ENCODE measurements around the gene MYO1G.

The MYO1G gene

GRCh38 chr7:44980393-44981034, 1.7 kb upstream of the MYO1G start:
- DNase-seq (ENCODE audit: low read depth): peak; percentile 83

GRCh38 chr7:44979481-44980392, 922 bp upstream of the MYO1G start:
- no peak for DNase-seq (ENCODE audit: low read depth)

DNA sequence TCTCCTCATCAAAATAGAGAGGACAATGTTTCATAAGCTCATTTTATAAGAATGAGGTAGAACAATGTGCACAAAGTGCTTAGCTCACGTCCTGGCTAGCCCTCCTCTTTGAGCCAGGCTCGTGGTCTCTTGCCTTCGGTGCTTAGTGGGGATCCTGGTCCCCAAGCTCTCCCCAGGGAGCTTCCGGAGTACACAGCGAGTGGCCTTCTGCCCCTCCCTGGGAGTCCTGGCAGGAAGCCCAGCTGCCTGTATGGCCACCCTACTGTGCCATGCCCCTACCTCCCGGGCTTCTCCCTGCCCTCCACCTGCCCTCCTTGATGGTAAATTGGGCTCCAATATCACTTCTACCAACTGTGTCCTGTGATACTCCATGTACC, 868 bp downstream of the MYO1G start:
- no peak for DNase-seq (ENCODE audit: low read depth)

DNA sequence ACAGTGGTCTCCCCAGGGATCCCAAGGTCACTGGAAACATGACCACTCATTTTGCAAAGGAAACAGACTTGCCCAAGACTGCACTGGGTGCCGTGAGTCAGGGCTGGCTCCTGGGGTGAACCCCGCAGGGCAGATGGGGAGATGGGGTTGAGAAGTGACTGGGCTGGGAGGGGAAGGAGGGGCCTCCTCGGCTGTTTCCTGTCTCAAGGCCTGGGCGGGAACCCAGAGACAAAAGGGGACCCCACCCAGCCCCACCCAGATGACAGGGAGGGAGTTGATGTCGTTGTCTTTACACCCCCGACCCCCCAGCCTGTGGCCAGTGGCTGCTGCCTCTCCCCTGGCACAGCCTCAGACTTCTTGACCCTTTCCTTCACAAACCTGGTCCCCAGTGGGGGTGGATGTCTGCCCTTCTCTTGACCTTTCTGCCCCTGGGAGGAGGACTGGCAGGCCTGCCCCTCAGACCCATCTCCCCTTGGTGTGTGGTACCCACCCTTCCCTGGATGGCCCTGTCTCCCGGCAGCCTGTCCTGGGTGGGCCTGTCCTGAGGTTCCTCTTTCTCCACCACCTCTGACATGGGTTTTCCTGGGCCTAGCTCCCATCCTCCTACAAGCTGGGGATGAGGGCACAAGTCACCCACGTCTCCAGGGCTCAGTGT, 1.4 kb downstream of the MYO1G start:
- peak; percentile 67 for DNase-seq (ENCODE audit: low read depth)

DNA sequence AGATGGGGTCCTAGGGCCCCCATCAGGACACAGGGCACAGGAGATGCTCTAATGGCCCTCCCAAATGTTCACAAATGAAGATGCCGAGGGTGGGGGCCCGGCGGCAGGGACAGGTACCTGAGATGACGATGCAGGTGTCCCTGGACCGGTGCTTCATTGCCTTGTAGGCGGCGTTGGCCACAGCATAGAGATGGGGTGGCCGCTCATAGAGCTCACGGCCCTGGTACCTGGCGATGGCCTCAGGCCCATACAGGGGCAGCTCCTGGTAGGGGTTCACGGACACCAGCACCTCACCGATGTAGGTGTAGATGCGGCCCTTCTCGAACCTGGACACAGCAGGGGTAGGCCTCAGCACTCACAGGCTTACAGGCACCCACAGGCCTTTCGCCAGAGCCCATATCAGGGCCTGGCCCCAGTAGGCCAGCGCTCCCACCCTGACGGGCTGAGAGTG, 2.0 kb downstream of the MYO1G start:
- no peak for DNase-seq (ENCODE audit: low read depth)

- DNase-seq (ENCODE audit: low read depth): no peak
These were observed 2.6 kb downstream of the MYO1G start for GRCh38 chr7:44976040-44976745.

DNA sequence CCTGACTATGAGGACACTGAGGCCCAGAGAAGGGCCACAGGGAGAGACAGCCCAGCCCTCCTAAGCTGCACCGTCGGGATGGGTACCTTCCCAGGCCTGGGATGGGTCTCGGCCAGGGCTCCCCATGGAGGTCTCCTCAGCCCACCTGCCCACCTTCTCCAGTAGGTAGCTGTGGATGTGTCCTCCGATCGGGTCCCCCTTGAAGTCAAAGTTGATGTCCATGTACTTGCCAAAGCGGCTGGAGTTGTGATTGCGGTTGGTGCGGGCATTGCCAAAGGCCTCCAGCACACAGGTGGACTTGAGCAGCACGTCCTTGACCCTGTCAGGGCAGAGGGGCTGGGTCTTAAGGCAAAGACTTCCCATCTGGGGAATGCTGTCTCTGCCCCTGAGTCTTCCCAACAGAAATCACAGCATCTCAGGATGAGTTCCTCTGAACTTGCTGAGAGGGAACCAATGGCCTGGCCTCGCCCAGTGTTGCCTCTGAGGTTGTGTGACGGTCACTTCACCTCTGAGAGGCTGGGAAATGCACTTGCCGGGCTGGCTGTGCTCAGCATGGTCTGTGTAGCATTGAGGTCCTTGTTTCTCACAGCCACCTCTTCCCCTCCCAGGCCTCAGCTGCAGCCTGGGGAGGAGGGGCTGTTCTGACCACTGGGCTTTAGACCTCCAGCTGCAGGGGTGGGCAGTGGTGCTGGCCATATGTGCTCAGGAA, 3.3 kb downstream of the MYO1G start:
- no peak for DNase-seq (ENCODE audit: low read depth)

GRCh38 chr7:44974549-44974948, 4.3 kb downstream of the MYO1G start:
- DNase-seq (ENCODE audit: low read depth): no peak

GRCh38 chr7:44973610-44974401, 5.0 kb downstream of the MYO1G start:
- peak; percentile 29 for DNase-seq (ENCODE audit: low read depth)

DNA sequence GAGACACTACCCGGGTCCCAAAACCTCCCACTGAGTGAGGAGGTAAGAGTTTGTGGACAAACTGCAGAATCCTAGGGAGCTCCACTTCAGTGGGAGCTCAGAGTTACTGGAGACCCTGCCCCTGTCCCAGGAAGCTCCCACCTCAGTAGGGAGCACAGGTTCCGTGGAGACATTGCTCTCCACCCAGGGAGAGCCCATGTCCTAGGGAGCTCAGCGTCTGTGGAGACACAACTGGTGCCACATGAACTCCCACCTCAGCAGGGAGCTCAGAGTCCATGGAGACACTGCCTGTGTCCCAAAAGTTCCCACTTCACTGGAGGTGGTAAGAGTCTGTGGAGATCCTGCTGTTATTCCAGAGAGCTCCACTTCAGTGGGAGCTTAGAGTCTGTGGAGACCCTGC, 6.3 kb downstream of the MYO1G start:
- no peak for DNase-seq (ENCODE audit: low read depth)

DNA sequence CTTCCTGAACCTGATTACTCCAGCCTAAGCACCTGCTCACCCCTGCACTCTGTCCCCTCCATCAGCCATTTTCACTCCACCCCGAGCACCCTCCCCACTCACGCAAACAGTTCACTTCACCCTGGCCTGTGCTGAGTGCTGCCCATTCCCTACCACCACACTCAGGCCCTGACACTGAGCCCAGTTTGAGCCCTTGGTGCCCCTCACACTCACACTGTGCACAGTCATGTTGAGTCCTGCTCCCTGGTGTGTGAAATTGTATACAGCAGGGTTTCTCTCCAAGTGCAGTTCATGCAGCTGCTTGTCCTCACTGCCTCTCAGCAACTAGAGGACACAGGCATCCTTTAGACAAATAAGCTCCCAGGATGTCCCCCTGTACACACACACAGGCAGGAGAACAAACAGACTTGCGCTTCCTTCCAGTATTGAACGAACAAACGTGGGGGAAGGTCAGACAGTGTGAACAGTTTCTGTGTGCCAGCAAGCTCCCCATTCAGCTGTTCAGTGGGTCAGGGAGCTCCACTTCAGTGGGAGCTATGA, 6.8 kb downstream of the MYO1G start:
- DNase-seq (ENCODE audit: low read depth): no peak

GRCh38 chr7:44971188-44971901, 7.5 kb downstream of the MYO1G start:
- no peak for DNase-seq (ENCODE audit: low read depth)

GRCh38 chr7:44970523-44971051, 8.2 kb downstream of the MYO1G start:
- DNase-seq (ENCODE audit: low read depth): no peak

DNA sequence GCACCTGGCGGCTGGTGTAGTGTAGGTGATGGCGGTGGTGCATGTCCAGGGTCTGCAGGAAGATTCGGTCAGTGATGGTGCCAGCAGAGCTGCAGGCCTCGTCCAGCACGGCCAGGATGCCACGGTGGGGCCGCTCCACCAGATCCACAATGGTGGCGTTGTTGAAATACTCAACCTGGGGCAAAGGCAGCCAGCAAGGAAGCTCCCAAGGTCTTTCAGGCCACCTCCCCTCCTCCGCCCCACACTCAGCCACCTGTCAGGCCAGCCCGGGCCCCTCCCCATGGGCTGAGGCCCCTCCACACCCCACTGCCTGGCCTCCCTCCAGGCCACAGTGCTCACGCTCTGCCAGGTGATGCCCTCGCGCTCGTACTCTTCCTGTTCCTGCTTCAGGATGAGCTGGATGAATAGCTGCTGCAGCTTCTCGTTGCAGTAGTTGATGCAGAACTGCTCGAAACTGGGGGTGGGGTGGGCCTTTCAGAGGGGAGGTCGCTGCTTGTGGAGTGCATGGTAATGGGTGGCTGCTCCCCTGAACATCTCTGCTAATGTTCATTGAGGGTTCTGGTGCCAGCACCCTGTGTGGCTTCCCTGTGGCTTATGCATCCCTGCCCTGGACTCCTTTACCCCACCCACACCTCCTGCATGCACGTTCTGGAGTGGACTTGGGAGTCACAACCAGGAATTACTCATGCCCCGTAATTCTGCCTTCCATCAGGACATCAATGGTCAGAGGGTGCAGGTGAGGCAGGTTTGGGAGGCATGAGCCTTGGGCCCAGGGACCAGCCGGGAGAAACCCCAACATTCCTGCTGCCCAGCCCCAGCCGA, 8.9 kb downstream of the MYO1G start:
- DNase-seq (ENCODE audit: low read depth): no peak

- no peak for DNase-seq (ENCODE audit: low read depth)
These were observed 9.6 kb downstream of the MYO1G start for GRCh38 chr7:44969049-44969700.

GRCh38 chr7:44967571-44968446, 11.0 kb downstream of the MYO1G start:
- DNase-seq (ENCODE audit: low read depth): no peak

All from T-helper 22 cell (primary cell).